HG03439 (cell line): ENCODE data around the gene ACACB.
"Not testable (repeated sequence)": the region's sequence is repeated elsewhere in the genome, so short reads cannot be mapped to it uniquely, and the experiment has no call there.

ENCODE experiments used
- ATAC-seq: cut with Tn5 transposase; IDR thresholded peaks from one replicate; pipeline ENCODE4 v1.9.1; 2021; ENCODE audit warnings: mild to moderate bottlenecking, moderate library complexity; ENCODE audit not compliant: unreplicated experiment

ACACB gene

DNA sequence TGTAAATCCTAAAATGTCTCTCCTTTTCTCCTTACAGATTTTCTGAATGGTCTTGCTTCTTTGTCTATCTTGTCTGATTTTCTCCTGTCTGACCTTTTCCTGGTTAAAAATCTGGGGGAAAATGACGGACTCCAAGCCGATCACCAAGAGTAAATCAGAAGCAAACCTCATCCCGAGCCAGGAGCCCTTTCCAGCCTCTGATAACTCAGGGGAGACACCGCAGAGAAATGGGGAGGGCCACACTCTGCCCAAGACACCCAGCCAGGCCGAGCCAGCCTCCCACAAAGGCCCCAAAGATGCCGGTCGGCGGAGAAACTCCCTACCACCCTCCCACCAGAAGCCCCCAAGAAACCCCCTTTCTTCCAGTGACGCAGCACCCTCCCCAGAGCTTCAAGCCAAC lies 23.0 kb downstream of the ACACB start:
- ATAC-seq: no peak

DNA sequence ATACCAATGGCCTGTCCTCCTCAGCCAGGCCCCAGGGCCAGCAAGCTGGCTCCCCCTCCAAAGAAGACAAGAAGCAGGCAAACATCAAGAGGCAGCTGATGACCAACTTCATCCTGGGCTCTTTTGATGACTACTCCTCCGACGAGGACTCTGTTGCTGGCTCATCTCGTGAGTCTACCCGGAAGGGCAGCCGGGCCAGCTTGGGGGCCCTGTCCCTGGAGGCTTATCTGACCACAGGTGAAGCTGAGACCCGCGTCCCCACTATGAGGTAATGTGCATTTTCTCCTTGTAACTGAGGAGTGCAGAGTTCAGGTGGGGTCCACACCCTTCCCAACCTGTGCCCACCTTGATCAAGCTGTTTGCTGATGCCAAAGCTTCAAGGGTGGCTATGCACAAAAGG lies 23.4 kb downstream of the ACACB start:
- no peak for ATAC-seq

- no peak for ATAC-seq
Observed at GRCh38 chr12:109140560-109140959, 24.2 kb downstream of the ACACB start.

DNA sequence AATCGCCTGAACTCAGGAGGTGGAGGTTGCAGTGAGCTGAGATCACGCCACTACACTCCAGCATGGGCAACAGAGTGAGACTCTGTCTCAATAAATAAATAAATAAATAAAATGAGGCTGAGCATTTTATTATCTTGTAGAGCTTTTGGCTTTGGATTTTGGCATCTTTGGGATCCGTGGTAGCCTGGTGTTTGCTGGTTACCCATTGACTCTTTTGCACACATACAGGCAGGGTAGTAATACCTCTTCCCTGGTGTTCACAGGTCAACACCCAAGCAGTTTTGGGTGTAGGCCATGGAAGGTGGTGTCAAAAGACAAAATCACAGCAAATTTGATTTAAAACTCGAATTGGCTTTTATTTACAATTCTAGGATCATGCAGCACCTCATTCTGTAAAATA lies 27.8 kb downstream of the ACACB start:
- no peak for ATAC-seq

GRCh38 chr12:109147126-109147525 lies 30.7 kb downstream of the ACACB start:
- not testable (repeated sequence) for ATAC-seq

GRCh38 chr12:109147954-109148353 lies 31.6 kb downstream of the ACACB start:
- ATAC-seq: no peak

- no peak for ATAC-seq
Observed at GRCh38 chr12:109150124-109150640, 33.8 kb downstream of the ACACB start.

GRCh38 chr12:109151457-109151856 lies 35.1 kb downstream of the ACACB start:
- ATAC-seq: no peak

DNA sequence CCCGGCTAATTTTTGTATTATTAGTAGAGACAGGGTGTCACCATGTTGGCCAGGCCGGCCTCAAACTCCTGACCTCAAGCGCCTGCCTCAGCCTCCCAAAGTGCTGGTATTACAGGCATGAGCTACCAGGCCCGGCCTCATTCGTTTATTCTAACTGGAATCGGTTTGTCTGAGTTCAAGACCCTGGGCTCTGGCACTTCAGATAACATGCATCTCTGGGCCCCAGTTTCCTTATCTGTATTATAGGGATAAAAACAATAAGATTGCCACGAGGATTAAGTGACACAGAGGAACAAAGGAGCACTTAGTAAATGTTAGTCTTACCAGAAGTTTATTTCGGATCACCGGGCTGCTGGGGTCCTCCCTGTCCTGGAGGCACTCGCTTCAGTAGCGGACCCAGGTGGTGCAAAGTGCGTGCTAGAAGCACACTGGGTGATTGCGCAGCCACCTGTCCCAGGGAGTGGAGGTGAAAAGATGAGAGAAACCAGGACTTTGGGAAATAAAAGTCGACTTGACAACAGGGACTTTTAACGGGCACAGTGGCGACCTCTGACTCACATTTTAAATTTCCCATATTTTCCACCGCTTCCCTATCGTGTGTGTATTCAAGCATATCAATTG lies 37.5 kb downstream of the ACACB start:
- ATAC-seq: no peak

DNA sequence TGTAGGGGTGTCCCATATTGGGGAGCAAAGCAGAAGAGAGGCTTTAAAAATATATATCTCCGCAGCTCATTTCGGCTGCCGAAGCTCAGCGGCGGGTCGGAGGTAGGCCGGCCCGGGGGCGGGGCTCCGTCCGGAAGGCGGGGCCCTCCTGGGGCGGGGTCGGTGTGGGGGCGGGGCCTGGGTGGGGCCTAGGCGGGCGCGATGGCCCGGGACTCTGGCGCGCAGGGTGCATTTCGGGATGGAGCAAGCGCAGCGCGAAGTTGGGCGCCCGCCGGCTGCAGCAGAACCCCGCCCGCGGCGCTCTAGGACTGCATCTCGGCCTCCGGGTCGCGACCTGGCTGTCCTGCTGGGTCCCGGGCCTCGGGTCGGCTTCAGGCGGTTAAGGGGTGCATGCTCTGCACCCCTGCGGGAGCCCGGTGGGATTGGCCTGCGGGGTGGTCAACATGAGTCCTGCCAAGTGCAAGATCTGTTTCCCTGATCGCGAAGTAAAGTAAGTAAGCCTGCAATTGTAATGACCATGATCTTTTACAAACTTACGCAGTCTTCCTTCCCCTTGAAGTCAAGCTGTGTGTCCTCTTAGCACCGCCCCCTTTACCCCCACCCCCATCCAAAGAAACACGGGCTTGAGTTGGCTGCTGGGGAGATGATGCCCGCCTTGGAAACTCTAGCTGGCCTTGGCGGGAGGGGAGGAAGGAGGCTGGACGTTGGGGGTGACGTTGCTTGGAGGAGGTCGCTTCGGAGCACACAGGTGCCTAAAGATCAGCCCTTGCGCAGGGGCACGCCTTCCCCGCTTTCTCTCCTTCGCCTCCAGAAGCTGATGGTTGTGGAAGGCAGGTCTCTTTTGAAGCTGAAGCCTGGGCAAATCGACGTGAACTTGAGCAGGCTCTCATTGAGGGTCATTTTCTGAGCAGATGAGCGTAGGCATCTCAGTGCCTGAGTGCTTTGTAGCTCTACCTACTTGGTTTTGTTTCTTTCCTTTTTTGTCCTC lies 38.4 kb downstream of the ACACB start:
- peak; percentile 73 for ATAC-seq

DNA sequence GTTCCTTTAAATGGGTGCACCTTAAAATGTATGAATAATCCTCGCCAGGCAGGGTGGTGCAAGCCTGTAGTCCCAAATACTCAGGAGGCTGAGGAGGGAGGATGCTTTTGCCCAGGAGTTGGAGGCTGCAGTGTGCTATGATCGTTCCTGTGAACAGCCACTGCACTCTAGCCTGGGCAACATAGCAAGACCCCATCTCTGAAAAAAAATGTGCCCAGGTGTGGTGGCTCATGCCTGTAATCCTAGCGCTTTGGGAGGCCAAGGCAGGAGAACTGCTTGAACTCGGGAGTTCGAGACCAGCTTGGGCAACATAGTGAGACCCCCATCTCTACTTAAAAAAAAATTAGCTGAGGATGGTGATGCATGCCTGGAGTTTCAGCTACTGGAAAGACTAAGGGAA lies 39.6 kb downstream of the ACACB start:
- ATAC-seq: no peak

- ATAC-seq: no peak
Observed at GRCh38 chr12:109156586-109156985, 40.2 kb downstream of the ACACB start.

GRCh38 chr12:109157986-109158385 lies 41.6 kb downstream of the ACACB start:
- ATAC-seq: no peak

DNA sequence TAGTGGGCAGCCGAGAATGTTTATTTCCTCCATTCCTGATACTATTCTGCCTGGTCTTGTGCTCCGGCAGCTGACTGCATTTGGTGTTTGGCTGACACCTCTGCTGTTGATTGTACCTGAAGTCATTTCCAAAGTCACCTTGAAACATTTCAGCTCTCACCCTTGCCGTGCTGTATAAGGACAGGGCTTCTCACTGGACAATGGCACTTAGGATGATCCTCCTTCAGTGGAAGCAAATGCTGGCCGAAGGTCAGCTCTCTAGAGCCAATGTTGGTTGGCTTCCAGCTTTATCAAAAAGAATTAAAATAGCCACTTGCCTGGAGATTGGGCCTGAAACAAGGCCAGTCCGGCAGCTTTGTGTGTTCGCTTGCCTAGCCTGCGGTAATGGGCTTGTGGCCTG lies 44.0 kb downstream of the ACACB start:
- no peak for ATAC-seq

DNA sequence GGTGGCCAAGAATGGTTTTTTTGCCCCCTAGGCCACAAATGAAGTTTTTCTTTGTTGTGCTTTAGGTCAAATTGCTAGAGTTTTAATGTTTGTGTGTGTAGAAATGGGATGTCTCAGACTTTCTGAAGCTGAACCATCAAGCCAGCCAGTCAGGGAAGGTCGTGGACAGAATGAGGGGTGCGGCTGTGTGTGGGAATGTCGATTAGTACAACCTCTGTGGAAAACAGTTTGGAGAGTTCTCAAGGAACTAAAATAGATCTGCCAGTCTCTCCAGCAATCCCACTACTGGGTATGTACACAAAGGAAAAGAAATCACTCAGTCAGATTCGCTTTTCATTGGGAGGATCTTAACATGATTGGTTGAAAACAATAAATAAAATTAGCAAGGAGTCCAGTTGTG lies 44.5 kb downstream of the ACACB start:
- ATAC-seq: no peak

- no peak for ATAC-seq
Observed at GRCh38 chr12:109162551-109162950, 46.2 kb downstream of the ACACB start.

GRCh38 chr12:109163167-109163566 lies 46.8 kb downstream of the ACACB start:
- ATAC-seq: no peak

- ATAC-seq: no peak
Observed at GRCh38 chr12:109165599-109165998, 49.2 kb downstream of the ACACB start.

DNA sequence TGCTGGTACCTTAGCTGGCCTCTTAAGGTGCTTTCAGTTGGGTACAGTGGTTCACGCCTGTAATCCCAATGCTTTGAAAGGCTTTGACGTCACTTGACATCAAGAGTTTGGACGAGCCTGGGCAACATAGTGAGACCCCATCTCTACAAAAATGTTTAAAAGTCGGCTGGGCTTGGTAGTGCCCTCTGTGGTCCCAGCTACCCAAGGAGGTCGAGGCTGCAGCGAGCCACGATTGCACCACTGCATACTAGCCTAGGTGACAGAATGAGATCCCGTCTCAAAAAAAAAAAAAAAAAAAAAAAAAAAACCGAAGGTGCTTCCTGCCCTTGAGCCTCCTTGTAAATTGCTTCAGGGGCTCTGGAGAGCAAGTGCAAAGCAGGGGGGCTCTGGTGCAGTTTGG lies 50.0 kb downstream of the ACACB start:
- no peak for ATAC-seq

DNA sequence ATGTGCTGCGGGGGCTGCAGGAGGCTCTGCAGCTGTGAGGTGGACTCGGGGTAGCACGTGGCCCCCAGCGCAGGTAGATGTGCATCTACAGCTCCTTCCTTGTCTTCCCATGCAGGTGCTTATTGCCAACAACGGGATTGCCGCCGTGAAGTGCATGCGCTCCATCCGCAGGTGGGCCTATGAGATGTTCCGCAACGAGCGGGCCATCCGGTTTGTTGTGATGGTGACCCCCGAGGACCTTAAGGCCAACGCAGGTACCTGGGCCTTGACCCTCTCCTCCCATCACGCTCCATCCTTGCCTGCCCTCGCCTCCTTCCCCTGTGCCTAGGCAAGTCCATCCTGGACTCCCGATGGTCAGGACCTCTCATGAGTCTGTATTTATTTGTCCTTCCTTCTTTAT lies 51.4 kb downstream of the ACACB start:
- no peak for ATAC-seq

DNA sequence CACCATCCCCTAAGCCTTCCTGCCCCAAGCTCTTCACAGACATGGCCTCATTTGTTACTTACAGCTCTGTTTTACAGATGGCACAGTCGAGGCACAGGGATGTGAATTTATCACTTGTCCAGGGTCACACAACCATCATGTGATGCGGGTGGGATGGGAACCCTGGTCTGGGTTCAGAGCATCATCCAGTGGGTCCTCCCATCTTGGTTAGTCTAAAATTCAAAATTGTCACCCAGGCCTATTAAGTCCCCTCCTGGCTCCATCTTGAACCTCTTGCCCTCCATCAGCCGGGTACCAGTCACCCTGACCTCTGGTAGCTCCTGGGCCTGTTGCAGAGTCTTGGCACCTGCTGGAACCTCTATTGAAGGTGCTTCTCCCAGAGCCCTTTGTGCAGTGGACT lies 52.9 kb downstream of the ACACB start:
- ATAC-seq: no peak

- ATAC-seq: no peak
Observed at GRCh38 chr12:109169686-109170085, 53.3 kb downstream of the ACACB start.
